ENCODE results near the gene CCR4. TPM values are rescaled to one million over a fixed set of nuclear protein-coding genes. Genes with fewer than 3 reads are reported as not detected.

CCR4 gene
- total RNA-seq, 1 donor: not detected

DNA sequence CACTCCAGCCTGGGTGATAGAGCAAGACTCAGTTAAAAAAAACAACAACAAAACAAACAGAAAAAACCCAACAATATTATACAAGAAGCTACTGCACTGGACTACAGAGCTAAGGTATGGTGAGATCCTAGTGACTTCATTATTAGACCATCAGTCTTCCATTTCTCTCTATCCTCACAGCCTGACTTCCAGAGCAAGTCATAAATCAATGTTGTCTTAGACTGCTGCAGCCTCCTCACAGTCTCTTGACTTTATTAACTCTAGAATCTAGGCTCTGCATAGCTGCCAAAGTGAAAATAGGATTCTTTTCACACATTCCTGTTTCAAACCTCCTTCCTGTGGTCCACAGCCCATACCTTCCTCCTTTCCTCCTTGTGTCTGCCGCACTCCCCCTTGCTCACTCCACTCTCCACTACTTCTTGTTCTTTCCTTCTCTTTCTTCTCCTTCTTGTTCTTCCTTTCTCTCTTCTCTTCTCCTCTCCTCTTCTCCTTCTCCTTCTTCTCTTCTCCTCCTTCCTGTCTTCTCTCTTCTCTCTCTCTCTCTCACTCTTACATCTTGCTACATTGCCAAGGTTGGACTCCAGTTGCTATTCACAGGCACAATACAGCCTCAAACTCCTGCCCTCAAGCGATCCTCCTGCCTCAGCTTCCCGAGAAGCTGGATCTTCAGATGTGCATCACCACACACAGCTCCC is 49.4 kb downstream of the CCR4 start:
- Histone ChIP-seq H3K4me2 (ENCODE audit: insufficient read depth, low read length) (no peak overlapping the region), H3K27ac (ENCODE audit: low read depth, low read length) (no peak overlapping the region), H3K9me3 (ENCODE audit: low read depth, low read length) (no peaks in the 10 kb centered on the region), H3K4me1 (ENCODE audit: insufficient read depth, low read length) (no peaks in the 10 kb centered on the region), H3K79me2 (ENCODE audit: insufficient read depth, low read length) (no peaks in the 10 kb centered on the region), H4K20me1 (ENCODE audit: insufficient read depth, low read length) (no peaks in the 10 kb centered on the region), H3K27me3 (ENCODE audit: insufficient read depth, low read length) (no peaks in the 10 kb centered on the region), H2AFZ (ENCODE audit: low read length) (no peak overlapping the region), H3K4me3 (ENCODE audit: insufficient read depth, low read length) (no peak overlapping the region), H3K36me3 (ENCODE audit: insufficient read depth, low read length) (peaks cover 8% of the 10 kb centered on the region)
- no peak for DNase-seq (ENCODE audit: insufficient read length, low spot score, missing footprints)
- TF ChIP-seq, protein P1, sequence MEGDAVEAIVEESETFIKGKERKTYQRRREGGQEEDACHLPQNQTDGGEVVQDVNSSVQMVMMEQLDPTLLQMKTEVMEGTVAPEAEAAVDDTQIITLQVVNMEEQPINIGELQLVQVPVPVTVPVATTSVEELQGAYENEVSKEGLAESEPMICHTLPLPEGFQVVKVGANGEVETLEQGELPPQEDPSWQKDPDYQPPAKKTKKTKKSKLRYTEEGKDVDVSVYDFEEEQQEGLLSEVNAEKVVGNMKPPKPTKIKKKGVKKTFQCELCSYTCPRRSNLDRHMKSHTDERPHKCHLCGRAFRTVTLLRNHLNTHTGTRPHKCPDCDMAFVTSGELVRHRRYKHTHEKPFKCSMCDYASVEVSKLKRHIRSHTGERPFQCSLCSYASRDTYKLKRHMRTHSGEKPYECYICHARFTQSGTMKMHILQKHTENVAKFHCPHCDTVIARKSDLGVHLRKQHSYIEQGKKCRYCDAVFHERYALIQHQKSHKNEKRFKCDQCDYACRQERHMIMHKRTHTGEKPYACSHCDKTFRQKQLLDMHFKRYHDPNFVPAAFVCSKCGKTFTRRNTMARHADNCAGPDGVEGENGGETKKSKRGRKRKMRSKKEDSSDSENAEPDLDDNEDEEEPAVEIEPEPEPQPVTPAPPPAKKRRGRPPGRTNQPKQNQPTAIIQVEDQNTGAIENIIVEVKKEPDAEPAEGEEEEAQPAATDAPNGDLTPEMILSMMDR (IDR thresholded peaks at IDR 0.05; ENCODE audit: extremely low read depth, low read depth, low read length): no peak

DNA sequence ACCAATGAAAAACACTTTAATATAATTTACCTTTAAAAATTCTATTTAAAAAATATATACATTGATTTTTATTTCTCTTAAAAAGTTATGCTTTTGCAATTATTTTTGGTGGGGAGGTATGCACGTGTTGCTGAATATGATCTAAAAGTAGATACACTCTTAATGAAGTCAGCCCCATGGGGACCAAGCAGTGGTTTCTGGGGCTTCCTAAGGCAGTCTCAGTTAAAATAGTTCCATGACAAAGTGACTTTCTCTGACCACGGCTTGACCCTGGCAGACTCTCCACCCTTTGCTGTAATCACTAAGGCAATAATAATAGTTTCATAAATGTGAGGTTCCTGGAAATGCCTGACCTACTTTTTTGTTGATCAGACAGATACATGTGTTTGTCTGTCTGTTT is 50.4 kb downstream of the CCR4 start:
- Histone ChIP-seq H3K4me3 (ENCODE audit: insufficient read depth, low read length) (no peak overlapping the region), H3K27ac (ENCODE audit: low read depth, low read length) (no peak overlapping the region), H2AFZ (ENCODE audit: low read length) (no peak overlapping the region), H3K27me3 (ENCODE audit: insufficient read depth, low read length) (no peaks in the 10 kb centered on the region), H3K9me3 (ENCODE audit: low read depth, low read length) (no peaks in the 10 kb centered on the region), H4K20me1 (ENCODE audit: insufficient read depth, low read length) (no peaks in the 10 kb centered on the region), H3K4me1 (ENCODE audit: insufficient read depth, low read length) (no peaks in the 10 kb centered on the region), H3K36me3 (ENCODE audit: insufficient read depth, low read length) (peaks cover 6% of the 10 kb centered on the region), H3K79me2 (ENCODE audit: insufficient read depth, low read length) (no peaks in the 10 kb centered on the region), H3K4me2 (ENCODE audit: insufficient read depth, low read length) (no peak overlapping the region)
- DNase-seq (ENCODE audit: insufficient read length, low spot score, missing footprints): no peak
- TF ChIP-seq, protein P1 (IDR thresholded peaks at IDR 0.05; ENCODE audit: extremely low read depth, low read depth, low read length): no peak

DNA sequence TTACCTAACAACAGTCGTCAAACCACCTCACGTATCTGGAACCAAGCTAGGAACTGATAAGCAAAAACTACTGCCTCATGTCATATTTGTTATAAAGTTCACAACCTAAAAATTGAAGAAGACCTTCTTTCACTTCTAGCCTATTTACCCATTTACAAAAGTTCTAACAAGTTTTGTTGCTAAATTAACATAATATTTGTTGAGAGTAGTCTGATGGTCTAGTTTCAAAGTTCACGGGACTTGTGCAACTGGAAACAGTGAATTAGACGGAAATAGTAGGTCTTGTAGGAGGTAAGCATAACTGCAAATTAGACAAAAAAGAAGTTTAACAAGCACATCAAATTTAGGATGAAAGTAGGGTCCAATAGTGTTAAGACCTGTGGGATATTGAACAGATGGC is 51.9 kb downstream of the CCR4 start:
- no peak overlapping the region for H3K4me2 ChIP-seq (ENCODE audit: insufficient read depth, low read length)
- TF ChIP-seq, protein P1 (IDR thresholded peaks at IDR 0.05; ENCODE audit: extremely low read depth, low read depth, low read length): no peak

DNA sequence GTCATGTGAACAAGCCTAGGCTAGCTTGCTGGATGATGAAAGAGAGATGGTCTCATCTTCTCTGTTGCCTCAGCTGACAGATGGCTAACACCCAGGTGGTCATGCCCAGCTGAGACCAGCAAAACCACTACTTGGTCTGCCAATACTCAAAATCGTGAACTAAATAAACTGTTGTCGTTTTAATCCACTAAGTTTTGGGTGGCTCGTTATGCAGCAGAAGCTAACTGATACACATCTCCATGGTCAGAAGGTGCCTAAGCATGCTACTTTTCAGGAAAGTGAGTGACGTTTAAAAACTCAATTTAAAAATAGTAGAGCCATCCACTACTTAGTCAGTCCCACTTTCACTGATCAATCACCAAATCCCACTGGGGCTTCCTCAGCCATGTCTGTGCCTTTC is 52.8 kb downstream of the CCR4 start:
- Histone ChIP-seq H3K27me3 (ENCODE audit: insufficient read depth, low read length) (no peaks in the 10 kb centered on the region), H3K36me3 (ENCODE audit: insufficient read depth, low read length) (peaks cover 14% of the 10 kb centered on the region), H3K4me3 (ENCODE audit: insufficient read depth, low read length) (no peak overlapping the region), H4K20me1 (ENCODE audit: insufficient read depth, low read length) (peaks cover 3% of the 10 kb centered on the region), H3K4me2 (ENCODE audit: insufficient read depth, low read length) (no peak overlapping the region), H2AFZ (ENCODE audit: low read length) (no peak overlapping the region), H3K27ac (ENCODE audit: low read depth, low read length) (no peak overlapping the region), H3K79me2 (ENCODE audit: insufficient read depth, low read length) (no peaks in the 10 kb centered on the region), H3K4me1 (ENCODE audit: insufficient read depth, low read length) (no peaks in the 10 kb centered on the region), H3K9me3 (ENCODE audit: low read depth, low read length) (no peaks in the 10 kb centered on the region)
- TF ChIP-seq, protein P1 (IDR thresholded peaks at IDR 0.05; ENCODE audit: extremely low read depth, low read depth, low read length): no peak
- DNase-seq (ENCODE audit: insufficient read length, low spot score, missing footprints): no peak

More for the DNA sequence above, 51.9 kb downstream of the CCR4 start:
- no peaks in the 10 kb centered on the region for H3K9me3 ChIP-seq (ENCODE audit: low read depth, low read length)
- no peaks in the 10 kb centered on the region for H3K27me3 ChIP-seq (ENCODE audit: insufficient read depth, low read length)
- H4K20me1 ChIP-seq (ENCODE audit: insufficient read depth, low read length): peaks cover 3% of the 10 kb centered on the region
- no peaks in the 10 kb centered on the region for H3K4me1 ChIP-seq (ENCODE audit: insufficient read depth, low read length)
- no peaks in the 10 kb centered on the region for H3K79me2 ChIP-seq (ENCODE audit: insufficient read depth, low read length)
- no peak overlapping the region for H3K27ac ChIP-seq (ENCODE audit: low read depth, low read length)
- H2AFZ ChIP-seq (ENCODE audit: low read length): no peak overlapping the region
- no peak overlapping the region for H3K4me3 ChIP-seq (ENCODE audit: insufficient read depth, low read length)
- DNase-seq (ENCODE audit: insufficient read length, low spot score, missing footprints): no peak
- H3K36me3 ChIP-seq (ENCODE audit: insufficient read depth, low read length): peaks cover 13% of the 10 kb centered on the region

Measured in osteoblast (primary cell).